DOHH2 (cell line): Measurements from ENCODE around the gene RAB6B.

Source experiments
- H3F3A ChIP-seq: fragments of 200-600 bp; sonication (generic), shearing (Covaris generic); 2 replicates; pipeline ENCODE4 v1.6.0; 2016; ENCODE audit warnings: antibody characterized with exemption, mild to moderate bottlenecking; ENCODE audit not compliant: control insufficient read depth, insufficient read depth
- H3K27ac ChIP-seq: fragments of 200-600 bp; sonication (generic); 2 replicates; pipeline ENCODE4 v1.5.1; 2014; ENCODE audit warnings: low read depth, mild to moderate bottlenecking, low read length, moderate library complexity
- H3K27me3 ChIP-seq: fragments of 200-600 bp; sonication (generic); 2 replicates; pipeline ENCODE4 v1.6.1; 2014; ENCODE audit warnings: mild to moderate bottlenecking, low read length, mixed read lengths; ENCODE audit not compliant: control insufficient read depth
- H3K36me3 ChIP-seq: fragments of 200-600 bp; sonication (generic); 2 replicates; pipeline ENCODE4 v1.6.1; 2014; ENCODE audit warnings: mild to moderate bottlenecking, low read length, moderate library complexity, mixed read lengths; ENCODE audit not compliant: control insufficient read depth
- H3K4me1 ChIP-seq: fragments of 200-600 bp; sonication (generic); 2 replicates; pipeline ENCODE4 v1.6.1; 2014; ENCODE audit warnings: mild to moderate bottlenecking, low read length, mixed read lengths; ENCODE audit not compliant: control insufficient read depth
- H3K4me2 ChIP-seq: fragments of 200-600 bp; sonication (generic); 2 replicates; pipeline ENCODE4 v1.6.0; 2014; ENCODE audit warnings: mild to moderate bottlenecking, low read length, moderate library complexity
- H3K4me3 ChIP-seq: fragments of 200-600 bp; sonication (generic); 2 replicates; pipeline ENCODE4 v1.5.1; 2014; ENCODE audit warnings: mild to moderate bottlenecking, low read length, mixed read lengths
- H3K79me2 ChIP-seq: fragments of 200-600 bp; sonication (generic); 2 replicates; pipeline ENCODE4 v1.6.1; 2014; ENCODE audit warnings: mild to moderate bottlenecking, low read length, mixed read lengths; ENCODE audit not compliant: control insufficient read depth
- H3K9me2 ChIP-seq: fragments of 200-600 bp; sonication (generic); replicated peaks from 2 replicates; pipeline ENCODE4 v1.6.1; 2014; ENCODE audit warnings: mild to moderate bottlenecking, low read length, mixed read lengths; ENCODE audit not compliant: control insufficient read depth
- H3K9me3 ChIP-seq: fragments of 200-600 bp; sonication (generic); 2 replicates; pipeline ENCODE4 v1.6.1; 2014; ENCODE audit warnings: antibody characterized with exemption, low read length, mixed read lengths; ENCODE audit not compliant: control insufficient read depth, insufficient read depth
- H4K20me1 ChIP-seq: fragments of 200-600 bp; sonication (generic); 2 replicates; pipeline ENCODE4 v1.6.0; 2014; ENCODE audit warnings: low read depth, mild to moderate bottlenecking, antibody characterized with exemption, low read length, moderate library complexity; ENCODE audit not compliant: control insufficient read depth, insufficient read depth
- CTCF ChIP-seq: fragments of 200-600 bp; sonication (generic); IDR thresholded peaks from one replicate; pipeline ENCODE4 v1.5.1; 2014; ENCODE audit warnings: antibody characterized with exemption, mild to moderate bottlenecking, low read depth, low read length; ENCODE audit not compliant: poor library complexity, severe bottlenecking
- EZH2phosphoT487 ChIP-seq: fragments of 200-600 bp; sonication (generic); IDR thresholded peaks from 2 replicates; pipeline ENCODE4 v1.6.1; 2017; ENCODE audit warnings: borderline replicate concordance, mild to moderate bottlenecking, antibody characterized with exemption, low read length, moderate library complexity, mixed read lengths

RAB6B gene

GRCh38 chr3:133883641-133884040, 12.0 kb downstream of the RAB6B start:
- Histone ChIP-seq H3K4me2 (no peak overlapping the region), H3K4me3 (no peak overlapping the region), H3K4me1 (no peaks in the 10 kb centered on the region), H3K9me2 (no peaks in the 10 kb centered on the region), H4K20me1 (no peaks in the 10 kb centered on the region), H3F3A (no peaks in the 10 kb centered on the region), H3K9me3 (no peaks in the 10 kb centered on the region), H3K27ac (no peak overlapping the region), H3K27me3 (no peaks in the 10 kb centered on the region), H3K36me3 (no peaks in the 10 kb centered on the region), H3K79me2 (no peaks in the 10 kb centered on the region)
- TF ChIP-seq EZH2phosphoT487 (no peak), CTCF (no peak)

DNA sequence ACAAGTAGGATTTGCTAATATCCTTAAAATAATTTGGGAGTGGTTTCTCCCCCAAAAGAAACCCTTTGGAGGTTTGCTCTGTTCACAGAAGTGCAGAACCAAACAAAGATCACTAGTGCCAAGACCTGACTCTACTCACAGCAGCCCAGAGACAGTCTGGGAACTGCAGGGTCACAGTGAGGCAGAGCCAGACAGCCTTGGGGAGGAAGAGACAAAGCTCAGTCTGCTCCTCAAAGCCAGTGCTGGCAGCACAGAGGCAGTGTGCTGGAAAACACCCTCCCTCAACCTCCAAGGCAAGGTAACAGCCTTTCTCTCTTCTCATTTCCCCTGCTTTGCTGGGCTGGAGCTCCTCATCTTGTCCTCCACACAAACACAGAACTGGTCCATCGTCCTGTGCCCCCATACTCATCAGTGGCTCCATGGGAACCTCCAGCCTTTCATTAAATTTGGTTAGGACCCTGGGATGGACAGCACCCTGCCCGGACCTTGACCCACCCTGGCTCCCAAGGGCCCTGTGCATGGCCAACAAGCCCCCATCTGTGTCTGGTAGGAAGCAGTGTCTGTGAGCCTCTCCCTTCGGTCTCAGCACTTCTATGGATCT, 12.6 kb downstream of the RAB6B start:
- no peak overlapping the region for H3K4me3 ChIP-seq
- no peaks in the 10 kb centered on the region for H3K9me3 ChIP-seq

DNA sequence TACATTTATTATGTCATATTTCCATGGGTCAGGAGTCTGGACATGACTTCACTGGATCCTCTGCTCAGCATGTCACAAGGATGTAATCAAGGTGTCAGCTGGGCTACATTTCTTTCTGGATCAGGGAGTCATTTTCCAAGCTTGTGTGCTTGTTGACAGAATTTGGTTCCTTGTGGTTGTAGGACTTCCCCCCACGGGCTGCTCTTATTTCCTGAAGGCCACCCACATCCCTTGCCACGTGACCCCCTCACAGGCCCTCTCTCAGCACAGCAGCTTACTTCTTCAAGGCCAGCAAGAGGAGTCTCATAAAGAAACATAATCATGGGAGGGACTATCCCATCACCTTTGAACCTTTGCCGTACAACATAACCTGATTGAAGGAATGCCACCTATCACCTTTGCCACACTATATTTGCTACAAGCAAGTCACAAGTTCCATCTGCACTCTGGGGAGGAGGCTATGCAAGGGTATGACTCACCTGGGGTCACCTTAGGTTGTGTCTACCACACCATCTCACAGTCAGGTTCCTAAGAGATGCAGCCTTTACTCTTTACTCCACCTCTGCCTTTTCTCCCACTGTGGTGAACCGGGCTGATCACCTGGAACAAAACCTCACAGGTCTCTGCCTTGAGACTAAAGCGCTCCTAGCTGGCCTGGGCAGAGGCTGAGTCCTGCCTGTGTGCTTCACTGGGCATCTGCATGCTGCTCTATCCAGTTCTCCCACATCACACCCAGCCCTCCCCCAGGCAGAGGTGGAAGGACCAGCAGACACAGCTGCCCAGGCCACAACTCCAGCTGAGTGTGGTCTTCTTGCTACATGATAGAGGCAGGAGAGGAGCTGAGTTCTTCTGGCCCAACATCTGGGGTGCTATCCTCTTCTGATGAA, 13.5 kb downstream of the RAB6B start:
- no peak for TF ChIP-seq EZH2phosphoT487
- TF ChIP-seq CTCF: no peak
- H3K4me2 ChIP-seq: no peak overlapping the region
- H3K9me3 ChIP-seq: no peaks in the 10 kb centered on the region
- no peaks in the 10 kb centered on the region for H3K79me2 ChIP-seq
- no peak overlapping the region for H3K4me3 ChIP-seq
- 0 out of 2 replicates have a peak, but pooled peaks cover 4% of the 10 kb centered on the region for H3K27me3 ChIP-seq
- H4K20me1 ChIP-seq: no peaks in the 10 kb centered on the region
- H3K9me2 ChIP-seq: no peaks in the 10 kb centered on the region
- H3K4me1 ChIP-seq: no peaks in the 10 kb centered on the region
- no peaks in the 10 kb centered on the region for H3F3A ChIP-seq
- no peaks in the 10 kb centered on the region for H3K36me3 ChIP-seq
- H3K27ac ChIP-seq: no peak overlapping the region

More for the DNA sequence above, 12.6 kb downstream of the RAB6B start:
- Histone ChIP-seq H3K4me1 (no peaks in the 10 kb centered on the region), H3F3A (no peaks in the 10 kb centered on the region), H3K27ac (no peak overlapping the region), H3K9me2 (no peaks in the 10 kb centered on the region), H3K27me3 (0 out of 2 replicates have a peak, but pooled peaks cover under 1% of the 10 kb centered on the region), H4K20me1 (no peaks in the 10 kb centered on the region), H3K36me3 (no peaks in the 10 kb centered on the region), H3K4me2 (no peak overlapping the region), H3K79me2 (no peaks in the 10 kb centered on the region)
- TF ChIP-seq EZH2phosphoT487: no peak
- TF ChIP-seq CTCF: no peak
